RWPE1 (cell line): ENCODE results near the gene ACHE.

ENCODE experiments used
- CTCF ChIA-PET: fragments of 350-600 bp; sonication (Branson Sonifier 250); formaldehyde crosslinking; extraction: SDS; loops from one replicate; lab custom pipeline; 2021; lab: Yijun Ruan, JAX
- POLR2A ChIA-PET: fragments of 400-600 bp; formaldehyde crosslinking; extraction: SDS; loops from one replicate; lab custom pipeline; 2020; ENCODE audit warnings: antibody characterized with exemption; ENCODE audit not compliant: low non-redundant PET; lab: Yijun Ruan, JAX
- DNase-seq: peaks from one replicate; pipeline ENCODE4 v3.0.0; 2012; ENCODE audit warnings: low spot score
- H3K27ac ChIP-seq: fragments of 450-650 bp; 2 replicates; pipeline ENCODE4 v1.5.1; 2017
- TF ChIP-seq, protein P1 (sequence below): fragments of 450-650 bp; conservative IDR thresholded peaks from 2 replicates; pipeline ENCODE4 v1.5.1; 2017; ENCODE audit warnings: low read depth, mild to moderate bottlenecking

Gene ACHE

DNA sequence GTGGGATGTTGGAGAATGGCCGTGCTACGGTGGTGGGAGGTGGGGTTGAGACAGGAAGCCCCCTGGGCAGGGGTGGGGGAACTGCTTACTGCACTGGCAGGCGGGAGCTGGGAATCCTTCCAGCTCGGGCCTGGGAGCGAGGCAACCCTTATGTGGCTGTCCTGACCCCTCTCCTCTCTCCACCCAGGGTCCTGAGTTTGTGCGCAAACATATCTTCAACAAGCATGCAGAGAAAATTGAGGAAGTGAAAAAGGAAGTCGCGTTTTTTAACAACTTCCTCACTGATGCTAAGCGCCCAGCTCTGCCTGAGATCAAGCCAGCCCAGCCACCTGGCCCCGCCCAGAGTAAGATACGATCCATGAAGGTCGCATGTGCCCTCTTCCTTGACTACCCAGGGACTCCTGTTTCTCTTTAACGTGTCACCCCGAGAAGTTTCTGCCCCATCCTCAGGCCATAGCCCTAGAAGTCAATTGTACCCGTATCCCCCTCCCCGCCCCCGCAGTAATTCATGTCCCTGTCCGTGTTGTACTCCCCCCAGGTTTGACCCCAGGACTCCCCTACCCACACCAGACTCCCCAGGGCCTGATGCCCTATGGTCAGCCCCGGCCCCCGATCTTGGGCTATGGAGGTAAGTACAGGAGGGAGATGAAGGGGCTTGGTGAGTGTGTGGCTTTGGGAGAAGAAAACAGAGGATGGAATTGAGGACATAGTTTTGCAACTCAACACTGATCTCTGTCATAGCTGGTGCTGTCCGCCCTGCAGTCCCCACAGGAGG is 8.0 kb downstream of the ACHE start:
- H3K27ac ChIP-seq, result peak overlapping the region; percentile 93
- DNase-seq, result no peak
- TF ChIP-seq, protein P1, sequence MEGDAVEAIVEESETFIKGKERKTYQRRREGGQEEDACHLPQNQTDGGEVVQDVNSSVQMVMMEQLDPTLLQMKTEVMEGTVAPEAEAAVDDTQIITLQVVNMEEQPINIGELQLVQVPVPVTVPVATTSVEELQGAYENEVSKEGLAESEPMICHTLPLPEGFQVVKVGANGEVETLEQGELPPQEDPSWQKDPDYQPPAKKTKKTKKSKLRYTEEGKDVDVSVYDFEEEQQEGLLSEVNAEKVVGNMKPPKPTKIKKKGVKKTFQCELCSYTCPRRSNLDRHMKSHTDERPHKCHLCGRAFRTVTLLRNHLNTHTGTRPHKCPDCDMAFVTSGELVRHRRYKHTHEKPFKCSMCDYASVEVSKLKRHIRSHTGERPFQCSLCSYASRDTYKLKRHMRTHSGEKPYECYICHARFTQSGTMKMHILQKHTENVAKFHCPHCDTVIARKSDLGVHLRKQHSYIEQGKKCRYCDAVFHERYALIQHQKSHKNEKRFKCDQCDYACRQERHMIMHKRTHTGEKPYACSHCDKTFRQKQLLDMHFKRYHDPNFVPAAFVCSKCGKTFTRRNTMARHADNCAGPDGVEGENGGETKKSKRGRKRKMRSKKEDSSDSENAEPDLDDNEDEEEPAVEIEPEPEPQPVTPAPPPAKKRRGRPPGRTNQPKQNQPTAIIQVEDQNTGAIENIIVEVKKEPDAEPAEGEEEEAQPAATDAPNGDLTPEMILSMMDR, result no peak
- ChIA-PET POLR2A (interaction anchor here (0.6 kb wide), 1 partner anchor 106 kb away, joined by 3 read pairs; no protein-coding TSS in a partner anchor), CTCF (interaction anchor here (0.6 kb wide), 1 partner anchor 219 kb away, joined by 3 read pairs; no protein-coding TSS in a partner anchor)

DNA sequence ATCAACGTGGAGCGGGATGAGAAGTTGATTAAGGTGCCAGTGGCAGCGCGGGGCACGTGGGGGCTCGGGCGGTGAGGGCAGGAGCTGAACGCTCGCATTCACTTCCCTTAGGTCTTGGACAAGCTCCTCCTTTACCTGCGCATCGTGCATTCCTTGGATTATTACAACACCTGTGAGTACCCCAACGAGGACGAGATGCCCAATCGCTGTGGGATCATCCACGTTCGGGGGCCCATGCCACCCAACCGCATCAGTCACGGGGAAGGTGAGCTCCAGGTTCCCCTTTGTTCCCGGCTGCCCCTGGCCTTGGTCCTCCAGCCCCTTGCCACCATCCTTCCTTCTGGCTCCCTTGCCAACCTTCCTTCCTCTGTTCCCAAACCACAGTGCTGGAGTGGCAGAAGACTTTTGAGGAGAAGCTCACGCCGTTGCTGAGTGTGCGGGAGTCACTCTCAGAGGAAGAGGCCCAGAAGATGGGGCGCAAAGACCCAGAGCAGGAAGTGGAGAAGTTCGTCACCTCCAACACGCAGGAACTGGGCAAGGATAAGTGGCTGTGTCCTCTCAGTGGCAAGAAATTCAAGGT is 8.7 kb downstream of the ACHE start:
- ChIA-PET POLR2A (interaction anchor here (0.6 to 1.5 kb wide), 2 partner anchors 12 to 105 kb away, joined by 3 to 4 read pairs; partner anchors contain the start of gene SRRT), CTCF (interaction anchor here (0.7 kb wide), 1 partner anchor 63 kb away, joined by 3 read pairs; the partner anchor contains the start of gene MUC3A)
- H3K27ac ChIP-seq, result peak overlapping the region; percentile 93
- TF ChIP-seq, protein P1, result no peak
- no peak for DNase-seq

DNA sequence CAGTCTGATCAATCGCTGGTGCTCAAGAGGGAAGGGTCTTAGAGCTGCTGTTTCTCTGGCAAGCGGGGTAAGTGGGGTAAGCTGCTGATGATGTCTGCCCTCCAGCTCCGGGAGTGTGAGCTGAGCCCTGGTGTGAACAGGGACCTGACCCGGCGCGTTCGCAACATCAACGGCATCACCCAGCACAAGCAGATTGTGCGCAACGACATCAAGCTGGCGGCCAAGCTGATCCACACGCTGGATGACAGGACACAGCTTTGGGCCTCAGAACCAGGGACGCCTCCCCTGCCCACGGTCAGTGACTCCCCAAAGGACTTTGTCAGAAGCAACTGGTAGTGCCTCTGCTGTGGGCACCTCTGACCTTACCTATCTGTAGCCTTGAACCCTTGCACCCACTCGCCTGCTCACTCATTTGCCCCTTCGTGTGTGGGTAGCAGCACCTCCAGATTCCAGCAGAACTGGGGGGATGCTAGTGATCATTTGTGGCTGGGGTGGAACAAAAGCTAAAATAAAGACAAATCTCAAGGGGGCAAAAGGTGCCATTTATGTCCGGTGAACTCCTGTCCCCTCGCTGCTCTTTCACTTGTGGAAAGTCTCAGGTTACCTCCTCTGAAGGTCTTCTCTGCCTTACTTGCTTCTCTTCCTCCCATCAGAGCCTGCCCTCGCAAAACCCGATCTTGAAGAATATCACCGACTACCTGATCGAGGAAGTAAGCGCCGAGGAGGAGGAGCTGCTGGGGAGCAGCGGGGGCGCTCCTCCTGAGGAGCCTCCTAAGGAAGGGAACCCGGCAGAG is 9.3 kb downstream of the ACHE start:
- peak overlapping the region; percentile 93 for H3K27ac ChIP-seq
- no peak for DNase-seq
- CTCF ChIA-PET, result interaction anchor here (0.7 kb wide), 1 partner anchor 63 kb away, joined by 3 read pairs; the partner anchor contains the start of gene MUC3A
- POLR2A ChIA-PET, result interaction anchor here (1.5 kb wide), 1 partner anchor 12 kb away, joined by 4 read pairs; the partner anchor contains the start of gene SRRT
- TF ChIP-seq, protein P1, result no peak

DNA sequence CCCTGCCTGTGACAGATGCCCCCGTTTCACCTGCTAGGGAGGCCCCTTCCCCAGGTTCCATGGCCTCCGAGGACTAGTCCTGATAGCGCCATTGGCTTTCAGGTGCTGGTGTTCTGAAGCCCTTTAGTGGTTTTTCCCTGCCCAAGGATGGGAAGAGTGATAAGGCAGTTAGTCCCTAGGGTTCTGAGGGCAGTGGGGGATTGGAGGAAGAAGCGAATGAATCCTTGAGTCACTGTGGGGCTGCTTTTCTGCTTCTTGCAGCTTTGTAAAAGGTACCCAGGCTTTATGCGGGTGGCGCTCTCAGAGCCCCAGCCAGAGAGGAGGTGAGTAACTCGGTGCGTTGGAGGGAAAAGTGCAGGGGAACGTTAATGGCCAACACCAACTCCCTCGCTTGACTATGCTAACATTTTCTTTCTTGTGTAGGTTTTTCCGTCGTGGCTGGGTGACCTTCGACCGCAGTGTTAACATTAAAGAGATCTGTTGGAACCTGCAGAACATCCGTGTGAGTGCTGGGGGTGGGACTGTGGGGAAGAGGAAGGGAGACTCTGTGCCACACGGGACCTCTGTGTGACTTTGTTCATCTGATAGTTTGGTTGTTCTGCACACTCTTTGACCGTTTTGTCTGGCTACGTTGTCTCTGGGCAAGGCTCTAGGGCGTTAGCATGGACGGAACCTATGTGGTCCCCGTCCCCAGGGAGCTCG is 10.1 kb downstream of the ACHE start:
- CTCF ChIA-PET, result no interaction called here
- TF ChIP-seq, protein P1, result no peak
- peak overlapping the region; percentile 93 for H3K27ac ChIP-seq
- DNase-seq, result no peak
- POLR2A ChIA-PET, result interaction anchor here (1.5 kb wide), 1 partner anchor 11 kb away, joined by 4 read pairs; the partner anchor contains the start of gene SRRT

DNA sequence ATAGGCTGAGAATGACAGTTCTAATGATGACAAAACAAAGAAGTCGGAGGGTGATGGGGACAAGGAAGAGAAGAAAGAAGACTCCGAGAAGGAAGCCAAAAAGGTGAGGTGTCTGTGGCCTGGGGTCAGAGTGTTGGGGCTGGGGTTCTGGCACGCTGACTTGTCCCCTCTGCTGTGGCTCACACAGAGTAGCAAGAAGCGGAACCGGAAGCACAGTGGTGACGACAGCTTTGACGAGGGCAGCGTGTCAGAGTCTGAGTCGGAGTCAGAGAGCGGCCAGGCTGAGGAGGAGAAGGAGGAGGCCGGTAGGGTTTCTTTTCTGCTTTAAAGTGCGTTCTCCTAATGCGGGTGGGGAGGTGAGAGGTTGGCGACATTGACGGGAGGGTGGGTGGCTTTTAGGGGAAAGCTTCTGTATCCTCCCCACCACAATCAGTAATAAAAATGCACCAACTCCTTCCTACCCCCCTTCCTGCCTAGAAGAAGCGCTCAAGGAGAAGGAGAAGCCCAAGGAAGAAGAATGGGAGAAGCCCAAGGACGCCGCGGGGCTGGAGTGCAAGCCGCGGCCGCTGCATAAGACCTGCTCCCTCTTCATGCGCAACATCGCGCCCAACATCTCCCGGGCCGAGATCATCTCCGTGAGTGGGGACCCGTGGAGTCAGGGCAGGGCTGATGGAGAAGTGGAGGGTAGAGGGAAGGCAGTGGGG is 10.8 kb downstream of the ACHE start:
- no peak for DNase-seq
- POLR2A ChIA-PET, result no interaction called here
- H3K27ac ChIP-seq, result peak overlapping the region; percentile 93
- TF ChIP-seq, protein P1, result no peak
- CTCF ChIA-PET, result no interaction called here
